GM23338 (cell line): Measurements from ENCODE around the gene CLDN17.

ENCODE experiments used
- CREB1 ChIP-seq: fragments of 250-450 bp; sonication (Bioruptor Pico); IDR thresholded peaks from 2 replicates; pipeline ENCODE4 v1.5.0; 2020; ENCODE audit warnings: low read depth, mild to moderate bottlenecking, moderate library complexity
- CTCF ChIP-seq, 2 experiments: fragments of 200-600 bp in 1 of 2; sonication (generic) in 1 of 2; conservative IDR thresholded peaks; 2 replicates each; pipeline versions ENCODE4 v1.5.1 to v1.6.1; 2016 to 2017; ENCODE audit warnings: antibody characterized with exemption in 2 of 2, low read depth in 2 of 2, mild to moderate bottlenecking in 2 of 2, moderate library complexity in 1 of 2
- EZH2 ChIP-seq: fragments of 200-600 bp; sonication (generic); IDR thresholded peaks from one replicate; pipeline ENCODE4 v1.8.0; 2017; ENCODE audit warnings: antibody characterized with exemption, mild to moderate bottlenecking, low read depth; ENCODE audit not compliant: unreplicated experiment
- EZH2phosphoT487 ChIP-seq: fragments of 200-600 bp; sonication (generic); IDR thresholded peaks from one replicate; pipeline ENCODE4 v1.8.1; 2018; ENCODE audit warnings: antibody characterized with exemption; ENCODE audit not compliant: unreplicated experiment
- JUNB ChIP-seq: IDR thresholded peaks from one replicate; pipeline ENCODE4 v1.6.1; 2016; ENCODE audit warnings: antibody characterized with exemption; ENCODE audit not compliant: unreplicated experiment
- NANOG ChIP-seq: IDR thresholded peaks from 2 replicates; pipeline ENCODE4 v1.6.1; 2016; ENCODE audit warnings: antibody characterized with exemption, borderline replicate concordance
- POLR2AphosphoS5 ChIP-seq: IDR thresholded peaks from 2 replicates; pipeline ENCODE4 v1.6.1; 2016; ENCODE audit warnings: antibody characterized with exemption, low read depth
- REST ChIP-seq: IDR thresholded peaks from one replicate; pipeline ENCODE4 v1.6.1; 2018; ENCODE audit warnings: antibody characterized with exemption; ENCODE audit not compliant: unreplicated experiment
- STAT1 ChIP-seq: IDR thresholded peaks from one replicate; pipeline ENCODE4 v1.6.1; 2016; ENCODE audit warnings: antibody characterized with exemption; ENCODE audit not compliant: unreplicated experiment
- ZNF114 ChIP-seq: fragments of 250-450 bp; sonication (Bioruptor Pico); IDR thresholded peaks from 2 replicates; pipeline ENCODE4 v1.5.0; 2020; ENCODE audit warnings: mild to moderate bottlenecking, moderate library complexity
- ZNF462 ChIP-seq: fragments of 250-450 bp; sonication (Bioruptor Pico); IDR thresholded peaks from 2 replicates; pipeline ENCODE4 v1.5.0; 2020; ENCODE audit warnings: mild to moderate bottlenecking, moderate library complexity

- TF ChIP-seq CTCF (conservative IDR thresholded peaks at IDR 0.05; ENCODE audit: low read depth in 2 of 2) (peak in 1 of 2 experiments; percentile 17; a peak in 1 of 4 replicates), EZH2 (no peak), NANOG (no peak), REST (no peak), CREB1 (CRISPR knock-in tag) (no peak), POLR2AphosphoS5 (no peak), JUNB (no peak), EZH2phosphoT487 (no peak), ZNF114 (CRISPR knock-in tag) (no peak), ZNF462 (CRISPR knock-in tag) (no peak), STAT1 (no peak)
Measured at GRCh38 chr21:30209601-30210000, 43.0 kb upstream of the CLDN17 start.
